Activated naive CD8-positive, alpha-beta T cell treated with anti-CD3 and anti-CD28 coated beads, Interleukin-2, amount 10 ng/mL, durations not matched to agents 7 days and 5 days (primary cell): ENCODE data around the gene MORF4L2. TPM values are rescaled to one million over a fixed set of nuclear protein-coding genes. Genes with fewer than 3 reads are reported as not detected.

Experiments
- ATAC-seq: fragments of 150-1000 bp; cut with Tn5 transposase; one replicate; pipeline ENCODE4 v1.10.0; 2021; ENCODE audit warnings: low read depth, moderate library complexity
- POLR2A ChIA-PET: fragments of 350-600 bp; sonication (Branson Sonifier 250); formaldehyde crosslinking; loops from one replicate; lab custom pipeline; 2021; ENCODE audit warnings: antibody characterized with exemption; lab: Charles Lee
- DNase-seq: peaks from one replicate; pipeline ENCODE4 v3.0.0; 2021
- H3K27ac Mint-ChIP-seq: one replicate; pipeline ENCODE4 v1.8.0; 2022; ENCODE audit warnings: mild to moderate bottlenecking, mixed read lengths
- H3K27me3 Mint-ChIP-seq: one replicate; pipeline ENCODE4 v1.8.0; 2022; ENCODE audit warnings: mild to moderate bottlenecking, moderate library complexity, mixed read lengths
- H3K36me3 Mint-ChIP-seq: one replicate; pipeline ENCODE4 v1.8.0; 2021; ENCODE audit warnings: mild to moderate bottlenecking, mixed read lengths
- H3K4me1 Mint-ChIP-seq: one replicate; pipeline ENCODE4 v1.8.0; 2021; ENCODE audit warnings: mixed read lengths
- H3K4me3 Mint-ChIP-seq: one replicate; pipeline ENCODE4 v1.8.0; 2022; ENCODE audit warnings: mild to moderate bottlenecking, moderate library complexity, mixed read lengths
- H3K9me3 Mint-ChIP-seq: one replicate; pipeline ENCODE4 v1.8.0; 2021; ENCODE audit warnings: mixed read lengths
- total RNA-seq, 2 experiments: library from RNA; stranded (reverse); gene quantifications; one replicate each; pipeline ENCODE4 v1.2.3, GENCODE V29; 2021

Gene MORF4L2
- total RNA-seq, 2 experiments from 2014 or later, result 125 to 128 TPM

DNA sequence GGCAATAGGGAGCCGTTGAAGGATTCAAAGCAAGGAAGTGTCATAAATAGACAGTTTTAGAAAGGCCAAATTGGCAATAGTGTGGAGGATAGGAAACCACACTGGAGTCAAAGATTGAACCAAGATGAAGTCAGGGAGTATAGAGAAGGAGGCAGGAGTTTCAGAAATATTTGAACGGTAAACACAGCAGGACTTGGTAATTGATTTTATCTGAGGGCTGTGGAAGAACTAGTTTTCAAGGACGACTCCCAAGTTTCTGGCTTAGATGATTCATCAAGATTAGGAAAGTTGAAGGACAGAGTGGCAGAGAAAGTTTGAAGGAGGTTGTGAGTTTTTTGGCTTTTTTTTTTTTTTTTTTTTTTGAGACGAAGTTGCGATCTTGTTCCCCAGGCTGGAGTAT, 12.7 kb upstream of the MORF4L2 start:
- Mint-ChIP-seq H3K4me3 (no peak overlapping the region), H3K4me1 (no peaks in the 10 kb centered on the region), H3K9me3 (no peaks in the 10 kb centered on the region), H3K36me3 (no peaks in the 10 kb centered on the region), H3K27me3 (peaks cover 10% of the 10 kb centered on the region), H3K27ac (no peak overlapping the region)
- POLR2A ChIA-PET, result no interaction called here
- DNase-seq (no peak), ATAC-seq (no peak)

GRCh38 chrX:103697687-103698086, 11.2 kb upstream of the MORF4L2 start:
- ATAC-seq, result no peak
- POLR2A ChIA-PET, result interaction anchor here (0.6 kb wide), 1 partner anchor 516 kb away, joined by 4 read pairs; no protein-coding TSS in a partner anchor
- H3K36me3 Mint-ChIP-seq, result no peaks in the 10 kb centered on the region
- no peak for DNase-seq
- no peaks in the 10 kb centered on the region for H3K9me3 Mint-ChIP-seq
- no peaks in the 10 kb centered on the region for H3K4me1 Mint-ChIP-seq
- H3K27me3 Mint-ChIP-seq, result peaks cover 3% of the 10 kb centered on the region
- no peak overlapping the region for H3K27ac Mint-ChIP-seq
- H3K4me3 Mint-ChIP-seq, result no peak overlapping the region

DNA sequence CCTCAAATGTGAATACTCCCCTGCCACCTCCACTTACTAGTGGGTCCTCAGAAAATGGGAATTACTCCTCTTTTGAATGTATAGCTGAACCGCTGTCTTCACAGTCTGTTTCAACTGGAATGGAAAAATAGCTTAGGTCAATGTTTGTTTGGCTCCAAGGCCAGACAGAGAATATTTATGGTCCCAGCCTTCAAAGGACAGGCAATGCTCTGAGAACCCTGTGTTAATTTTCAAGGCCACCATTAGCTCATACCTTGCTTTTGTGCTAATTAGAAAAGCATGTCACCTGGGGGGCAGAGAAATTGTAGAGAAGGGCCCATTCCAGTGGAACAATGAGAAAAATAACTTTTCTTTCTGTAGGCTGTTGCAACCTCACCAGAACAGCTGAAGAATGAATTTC, 4.6 kb upstream of the MORF4L2 start:
- Mint-ChIP-seq H3K4me1 (no peaks in the 10 kb centered on the region), H3K4me3 (no peak overlapping the region), H3K27ac (no peak overlapping the region), H3K27me3 (no peaks in the 10 kb centered on the region), H3K36me3 (no peaks in the 10 kb centered on the region), H3K9me3 (no peaks in the 10 kb centered on the region)
- DNase-seq (no peak), ATAC-seq (no peak)
- POLR2A ChIA-PET, result no interaction called here

GRCh38 chrX:103688946-103689345, 2.4 kb upstream of the MORF4L2 start:
- peaks cover 4% of the 10 kb centered on the region for H3K4me1 Mint-ChIP-seq
- H3K36me3 Mint-ChIP-seq, result peaks cover 1% of the 10 kb centered on the region
- H3K27ac Mint-ChIP-seq, result no peak overlapping the region
- no peak for ATAC-seq
- no peaks in the 10 kb centered on the region for H3K27me3 Mint-ChIP-seq
- H3K4me3 Mint-ChIP-seq, result no peak overlapping the region
- no peaks in the 10 kb centered on the region for H3K9me3 Mint-ChIP-seq
- no peak for DNase-seq
- POLR2A ChIA-PET, result no interaction called here

- POLR2A ChIA-PET, result no interaction called here
- Mint-ChIP-seq H3K4me3 (no peak overlapping the region), H3K36me3 (peaks cover 5% of the 10 kb centered on the region), H3K9me3 (no peaks in the 10 kb centered on the region), H3K27ac (no peak overlapping the region), H3K4me1 (peaks cover 4% of the 10 kb centered on the region), H3K27me3 (no peaks in the 10 kb centered on the region)
- no peak for ATAC-seq
- DNase-seq, result peak; percentile 46
Observed at GRCh38 chrX:103687696-103688201, 1.2 kb upstream of the MORF4L2 start.

- POLR2A ChIA-PET, result interaction anchor here (1.6 kb wide), 1 partner anchor 133 kb away, joined by 5 read pairs; no protein-coding TSS in a partner anchor
- ATAC-seq (peak; percentile 61), DNase-seq (peak; percentile 86)
- Mint-ChIP-seq H3K27ac (no peak overlapping the region), H3K27me3 (no peaks in the 10 kb centered on the region), H3K36me3 (peaks cover 5% of the 10 kb centered on the region), H3K4me1 (peaks cover 4% of the 10 kb centered on the region), H3K9me3 (no peaks in the 10 kb centered on the region), H3K4me3 (no peak overlapping the region)
Observed at GRCh38 chrX:103687073-103687695, 685 bp upstream of the MORF4L2 start.

DNA sequence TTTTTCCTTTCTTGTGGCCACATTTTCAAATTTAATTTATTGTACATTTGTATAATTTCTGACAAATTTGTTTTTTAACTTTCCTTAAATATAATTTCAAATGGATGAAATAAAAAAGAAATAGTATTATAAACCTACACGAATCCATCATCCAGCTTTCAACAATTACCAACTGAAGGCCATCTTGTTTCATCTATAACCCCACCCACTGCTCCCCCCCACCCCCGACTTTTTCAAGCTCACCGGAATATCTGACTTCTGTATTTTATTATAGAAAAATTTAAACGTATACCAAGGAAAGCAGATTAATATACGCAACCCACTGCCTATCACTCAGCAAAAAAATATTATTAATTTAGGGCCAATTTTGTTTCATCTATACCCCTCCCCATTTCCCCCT, 1.1 kb downstream of the MORF4L2 start:
- Mint-ChIP-seq H3K27me3 (no peaks in the 10 kb centered on the region), H3K36me3 (peaks cover 5% of the 10 kb centered on the region), H3K4me3 (peak overlapping the region; percentile 88), H3K27ac (peak overlapping the region; percentile 87), H3K4me1 (peaks cover 4% of the 10 kb centered on the region), H3K9me3 (no peaks in the 10 kb centered on the region)
- POLR2A ChIA-PET, result no interaction called here
- DNase-seq, result no peak
- ATAC-seq, result no peak

DNA sequence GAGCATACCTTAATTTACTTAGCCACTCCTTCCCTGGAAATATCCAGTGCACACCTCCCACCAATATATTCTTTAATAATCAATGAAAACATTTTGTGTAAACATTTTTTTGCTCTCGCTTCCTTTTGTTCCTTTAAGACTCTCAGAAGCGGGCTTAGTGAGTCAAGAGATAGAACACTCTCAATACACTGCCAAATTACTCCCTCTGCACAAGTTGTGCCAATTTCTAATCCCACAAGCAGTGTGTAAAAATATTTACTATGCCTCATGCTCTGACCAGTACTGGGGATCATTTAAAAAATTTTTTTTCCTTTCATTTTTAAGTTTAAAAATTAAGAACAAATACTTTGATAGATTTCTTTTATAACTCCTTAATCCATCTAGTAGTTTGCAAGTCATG, 5.1 kb downstream of the MORF4L2 start:
- H3K36me3 Mint-ChIP-seq, result peaks cover 15% of the 10 kb centered on the region
- no peak for ATAC-seq
- H3K4me3 Mint-ChIP-seq, result no peak overlapping the region
- H3K9me3 Mint-ChIP-seq, result no peaks in the 10 kb centered on the region
- POLR2A ChIA-PET, result no interaction called here
- no peaks in the 10 kb centered on the region for H3K27me3 Mint-ChIP-seq
- no peak for DNase-seq
- H3K27ac Mint-ChIP-seq, result no peak overlapping the region
- peaks cover 4% of the 10 kb centered on the region for H3K4me1 Mint-ChIP-seq

DNA sequence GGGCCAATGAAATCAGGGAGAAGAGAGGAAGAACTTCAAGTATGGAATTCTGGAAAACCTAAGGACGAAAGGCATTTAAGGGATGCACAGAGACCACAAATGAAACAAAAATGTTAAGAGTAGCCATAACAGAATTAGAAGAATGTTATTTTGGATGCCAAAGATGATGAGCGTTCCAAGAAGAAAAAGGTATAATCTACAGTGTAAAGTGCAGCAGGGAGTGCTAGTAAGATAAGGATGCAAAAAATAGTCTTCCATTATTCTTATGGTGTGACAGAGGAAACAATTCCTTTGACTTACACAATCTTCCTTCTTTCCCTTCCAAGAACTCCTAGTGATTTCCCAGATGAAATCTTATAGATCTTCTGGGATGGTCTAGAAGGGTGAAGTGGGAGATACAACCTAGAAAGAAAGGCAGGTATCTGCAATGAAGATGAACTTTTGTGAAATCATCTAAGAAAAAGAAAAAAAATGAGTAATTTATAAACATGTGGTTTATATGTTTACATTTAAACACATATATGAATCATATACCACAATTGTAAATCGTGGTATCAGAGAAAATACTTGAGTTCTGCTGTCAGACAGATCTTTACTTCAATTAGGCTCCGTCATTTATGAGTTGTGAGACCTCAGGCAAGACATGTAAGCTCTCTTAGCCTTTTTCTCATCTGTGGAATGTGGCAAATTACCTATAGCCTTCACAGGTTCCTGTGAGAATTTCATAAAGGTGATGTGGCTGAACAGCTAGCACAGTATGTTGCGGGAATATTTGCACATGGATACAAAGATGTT, 8.1 kb downstream of the MORF4L2 start:
- ATAC-seq (no peak), DNase-seq (no peak)
- no peak overlapping the region for H3K4me3 Mint-ChIP-seq
- POLR2A ChIA-PET, result no interaction called here
- H3K27ac Mint-ChIP-seq, result no peak overlapping the region
- no peaks in the 10 kb centered on the region for H3K9me3 Mint-ChIP-seq
- H3K36me3 Mint-ChIP-seq, result peaks cover 10% of the 10 kb centered on the region
- no peaks in the 10 kb centered on the region for H3K27me3 Mint-ChIP-seq
- no peaks in the 10 kb centered on the region for H3K4me1 Mint-ChIP-seq

GRCh38 chrX:103674531-103675454, 11.7 kb downstream of the MORF4L2 start:
- H3K36me3 Mint-ChIP-seq, result peaks cover 10% of the 10 kb centered on the region
- no peak overlapping the region for H3K27ac Mint-ChIP-seq
- no peaks in the 10 kb centered on the region for H3K4me1 Mint-ChIP-seq
- H3K27me3 Mint-ChIP-seq, result no peaks in the 10 kb centered on the region
- DNase-seq (no peak), ATAC-seq (no peak)
- H3K9me3 Mint-ChIP-seq, result no peaks in the 10 kb centered on the region
- H3K4me3 Mint-ChIP-seq, result no peak overlapping the region
- POLR2A ChIA-PET, result no interaction called here

- POLR2A ChIA-PET, result no interaction called here
- Mint-ChIP-seq H3K4me1 (no peaks in the 10 kb centered on the region), H3K9me3 (no peaks in the 10 kb centered on the region)
Observed at GRCh38 chrX:103669745-103670144, 16.8 kb downstream of the MORF4L2 start.

GRCh38 chrX:103666202-103667107, 20.0 kb downstream of the MORF4L2 start:
- no peaks in the 10 kb centered on the region for H3K4me1 Mint-ChIP-seq
- ATAC-seq, result no peak
- H3K27me3 Mint-ChIP-seq, result peaks cover 9% of the 10 kb centered on the region
- DNase-seq, result no peak
- H3K36me3 Mint-ChIP-seq, result no peaks in the 10 kb centered on the region
- H3K4me3 Mint-ChIP-seq, result no peak overlapping the region
- POLR2A ChIA-PET, result no interaction called here
- no peaks in the 10 kb centered on the region for H3K9me3 Mint-ChIP-seq
- no peak overlapping the region for H3K27ac Mint-ChIP-seq

More at GRCh38 chrX:103669745-103670144, 16.8 kb downstream of the MORF4L2 start:
- Mint-ChIP-seq H3K36me3 (no peaks in the 10 kb centered on the region), H3K27ac (no peak overlapping the region), H3K27me3 (no peaks in the 10 kb centered on the region), H3K4me3 (no peak overlapping the region)
- DNase-seq (no peak), ATAC-seq (no peak)
